ENCODE measurements around the gene MFF. TPM values are rescaled to one million over a fixed set of nuclear protein-coding genes. Genes with fewer than 3 reads are reported as not detected.

The MFF gene
- total RNA-seq, 2 experiments from 2014 or later: 73.2 to 74.1 TPM

- peaks cover 1% of the 10 kb centered on the region for H3K9me3 Mint-ChIP-seq
These were observed 12.5 kb upstream of the MFF start for GRCh38 chr2:227312579-227312978.

GRCh38 chr2:227313310-227313709 is 11.7 kb upstream of the MFF start:
- CTCF ChIA-PET: no interaction called here
- Mint-ChIP-seq H3K9me3 (peaks cover 5% of the 10 kb centered on the region), H3K4me1 (ENCODE audit: low read depth) (no peaks in the 10 kb centered on the region), H3K27ac (no peak overlapping the region), H3K27me3 (peaks cover 7% of the 10 kb centered on the region), H3K36me3 (no peaks in the 10 kb centered on the region), H3K4me3 (no peak overlapping the region)
- POLR2A ChIA-PET: no interaction called here
- no peak for DNase-seq
- intact Hi-C loops (cut with micrococcal nuclease): no loop called here

More at GRCh38 chr2:227312579-227312978, 12.5 kb upstream of the MFF start:
- no peak overlapping the region for H3K27ac Mint-ChIP-seq
- POLR2A ChIA-PET: no interaction called here
- H3K4me3 Mint-ChIP-seq: no peak overlapping the region
- H3K36me3 Mint-ChIP-seq: no peaks in the 10 kb centered on the region
- DNase-seq: no peak
- CTCF ChIA-PET: no interaction called here
- peaks cover 5% of the 10 kb centered on the region for H3K27me3 Mint-ChIP-seq
- intact Hi-C loops (cut with micrococcal nuclease): no loop called here
- H3K4me1 Mint-ChIP-seq (ENCODE audit: low read depth): no peaks in the 10 kb centered on the region

- Mint-ChIP-seq H3K4me1 (ENCODE audit: low read depth) (no peaks in the 10 kb centered on the region), H3K27me3 (peaks cover 5% of the 10 kb centered on the region), H3K4me3 (no peak overlapping the region), H3K36me3 (peaks cover 2% of the 10 kb centered on the region), H3K9me3 (peaks cover 9% of the 10 kb centered on the region), H3K27ac (no peak overlapping the region)
- ChIA-PET CTCF (no interaction called here), POLR2A (no interaction called here)
- intact Hi-C loops (cut with micrococcal nuclease): no loop called here
- no peak for DNase-seq
These were observed 7.2 kb upstream of the MFF start for GRCh38 chr2:227317834-227318233.

GRCh38 chr2:227320305-227321094 is 4.6 kb upstream of the MFF start:
- peaks cover 9% of the 10 kb centered on the region for H3K9me3 Mint-ChIP-seq
- ChIA-PET POLR2A (no interaction called here), CTCF (no interaction called here)
- peaks cover 2% of the 10 kb centered on the region for H3K36me3 Mint-ChIP-seq
- H3K4me3 Mint-ChIP-seq: no peak overlapping the region
- H3K27me3 Mint-ChIP-seq: peaks cover 3% of the 10 kb centered on the region
- intact Hi-C loops (cut with micrococcal nuclease): no loop called here
- no peak for DNase-seq
- no peak overlapping the region for H3K27ac Mint-ChIP-seq
- peaks cover 9% of the 10 kb centered on the region for H3K4me1 Mint-ChIP-seq (ENCODE audit: low read depth)

GRCh38 chr2:227322530-227323205 is 2.4 kb upstream of the MFF start:
- ChIA-PET POLR2A (no interaction called here), CTCF (interaction anchor here (1.1 kb wide), 1 partner anchor 540 kb away, joined by 3 read pairs; no protein-coding TSS in a partner anchor)
- no peak for DNase-seq
- peaks cover 23% of the 10 kb centered on the region for H3K4me1 Mint-ChIP-seq (ENCODE audit: low read depth)
- peaks cover 2% of the 10 kb centered on the region for H3K27me3 Mint-ChIP-seq
- H3K4me3 Mint-ChIP-seq: no peak overlapping the region
- H3K27ac Mint-ChIP-seq: no peak overlapping the region
- peaks cover 7% of the 10 kb centered on the region for H3K9me3 Mint-ChIP-seq
- peaks cover 2% of the 10 kb centered on the region for H3K36me3 Mint-ChIP-seq
- intact Hi-C loops (cut with micrococcal nuclease): no loop called here

GRCh38 chr2:227323818-227324217 is 1.2 kb upstream of the MFF start:
- peak overlapping the region; percentile 90 for H3K4me3 Mint-ChIP-seq
- H3K27ac Mint-ChIP-seq: no peak overlapping the region
- H3K27me3 Mint-ChIP-seq: no peaks in the 10 kb centered on the region
- peaks cover 4% of the 10 kb centered on the region for H3K9me3 Mint-ChIP-seq
- peaks cover 4% of the 10 kb centered on the region for H3K36me3 Mint-ChIP-seq
- peaks cover 32% of the 10 kb centered on the region for H3K4me1 Mint-ChIP-seq (ENCODE audit: low read depth)
- ChIA-PET CTCF (interaction anchor here (1.8 kb wide), 1 partner anchor 86 kb away, joined by 4 read pairs; no protein-coding TSS in a partner anchor), POLR2A (interaction anchor here (0.8 kb wide), 1 partner anchor 14 kb away, joined by 3 read pairs; no protein-coding TSS in a partner anchor)
- DNase-seq: no peak
- intact Hi-C loops (cut with micrococcal nuclease): loop anchor here (2.0 kb wide), 2 partner anchors 139 to 485 kb away; no protein-coding TSS in a partner anchor

GRCh38 chr2:227324642-227324994 is 433 bp upstream of the MFF start:
- peaks cover 7% of the 10 kb centered on the region for H3K36me3 Mint-ChIP-seq
- CTCF ChIA-PET: interaction anchor here (0.6 to 1.8 kb wide), 3 partner anchors 86 to 441 kb away, joined by 3 to 4 read pairs (median 3); no protein-coding TSS in a partner anchor
- POLR2A ChIA-PET: interaction anchor here (1.5 kb wide), 1 partner anchor 23 kb away, joined by 3 read pairs; no protein-coding TSS in a partner anchor

GRCh38 chr2:227325839-227326195 is 766 bp downstream of the MFF start:
- ChIA-PET CTCF (interaction anchor here (0.7 to 1.3 kb wide), 2 partner anchors 332 to 440 kb away, joined by 3 read pairs; no protein-coding TSS in a partner anchor), POLR2A (interaction anchor here (1.5 kb wide), 1 partner anchor 25 kb away, joined by 3 read pairs; no protein-coding TSS in a partner anchor)
- peak; percentile 17 for DNase-seq

More at GRCh38 chr2:227324642-227324994, 433 bp upstream of the MFF start:
- Mint-ChIP-seq H3K27me3 (no peaks in the 10 kb centered on the region), H3K4me1 (ENCODE audit: low read depth) (peaks cover 32% of the 10 kb centered on the region), H3K4me3 (peak overlapping the region; percentile 90), H3K9me3 (peaks cover 4% of the 10 kb centered on the region), H3K27ac (peak overlapping the region; percentile 60)
- intact Hi-C loops (cut with micrococcal nuclease): loop anchor here (2.0 kb wide), 2 partner anchors 138 to 486 kb away; no protein-coding TSS in a partner anchor
- no peak for DNase-seq

GRCh38 chr2:227326783-227327182 is 1.7 kb downstream of the MFF start:
- intact Hi-C loops (cut with micrococcal nuclease): loop anchor here (5.0 kb wide), 4 partner anchors 46 to 534 kb away; no protein-coding TSS in a partner anchor
- H3K36me3 Mint-ChIP-seq: peaks cover 8% of the 10 kb centered on the region
- peaks cover 32% of the 10 kb centered on the region for H3K4me1 Mint-ChIP-seq (ENCODE audit: low read depth)
- ChIA-PET CTCF (no interaction called here), POLR2A (no interaction called here)
- DNase-seq: no peak
- H3K27ac Mint-ChIP-seq: no peak overlapping the region
- no peaks in the 10 kb centered on the region for H3K27me3 Mint-ChIP-seq
- H3K4me3 Mint-ChIP-seq: peak overlapping the region; percentile 31
- H3K9me3 Mint-ChIP-seq: peaks cover 3% of the 10 kb centered on the region

More at GRCh38 chr2:227325839-227326195, 766 bp downstream of the MFF start:
- H3K4me3 Mint-ChIP-seq: peak overlapping the region; percentile 90
- H3K4me1 Mint-ChIP-seq (ENCODE audit: low read depth): peaks cover 32% of the 10 kb centered on the region
- H3K27me3 Mint-ChIP-seq: no peaks in the 10 kb centered on the region
- H3K36me3 Mint-ChIP-seq: peaks cover 8% of the 10 kb centered on the region
- H3K9me3 Mint-ChIP-seq: peaks cover 4% of the 10 kb centered on the region
- H3K27ac Mint-ChIP-seq: peak overlapping the region; percentile 89
- intact Hi-C loops (cut with micrococcal nuclease): loop anchor here (1.0 to 5.0 kb wide), 7 partner anchors 25 to 534 kb away; no protein-coding TSS in a partner anchor

GRCh38 chr2:227335713-227336112 is 10.7 kb downstream of the MFF start:
- intact Hi-C loops (cut with micrococcal nuclease): no loop called here
- H3K36me3 Mint-ChIP-seq: peaks cover 46% of the 10 kb centered on the region
- H3K4me1 Mint-ChIP-seq (ENCODE audit: low read depth): peaks cover 17% of the 10 kb centered on the region
- no peak overlapping the region for H3K4me3 Mint-ChIP-seq
- POLR2A ChIA-PET: no interaction called here
- DNase-seq: no peak
- no peak overlapping the region for H3K27ac Mint-ChIP-seq
- no peaks in the 10 kb centered on the region for H3K27me3 Mint-ChIP-seq
- no peaks in the 10 kb centered on the region for H3K9me3 Mint-ChIP-seq
- CTCF ChIA-PET: interaction anchor here (1.3 kb wide), 1 partner anchor 13 kb away, joined by 4 read pairs; no protein-coding TSS in a partner anchor

GRCh38 chr2:227337442-227337841 is 12.4 kb downstream of the MFF start:
- H3K4me3 Mint-ChIP-seq: no peak overlapping the region
- POLR2A ChIA-PET: interaction anchor here (0.8 kb wide), 1 partner anchor 9 kb away, joined by 3 read pairs; no protein-coding TSS in a partner anchor
- H3K36me3 Mint-ChIP-seq: peaks cover 46% of the 10 kb centered on the region
- CTCF ChIA-PET: interaction anchor here (0.9 kb wide), 1 partner anchor 99 kb away, joined by 6 read pairs; no protein-coding TSS in a partner anchor
- H3K27ac Mint-ChIP-seq: no peak overlapping the region
- DNase-seq: no peak
- intact Hi-C loops (cut with micrococcal nuclease): no loop called here
- no peaks in the 10 kb centered on the region for H3K27me3 Mint-ChIP-seq
- H3K4me1 Mint-ChIP-seq (ENCODE audit: low read depth): peaks cover 17% of the 10 kb centered on the region
- H3K9me3 Mint-ChIP-seq: no peaks in the 10 kb centered on the region

- Mint-ChIP-seq H3K4me3 (no peak overlapping the region), H3K36me3 (peaks cover 39% of the 10 kb centered on the region), H3K4me1 (ENCODE audit: low read depth) (peaks cover 17% of the 10 kb centered on the region), H3K27me3 (no peaks in the 10 kb centered on the region), H3K27ac (no peak overlapping the region), H3K9me3 (no peaks in the 10 kb centered on the region)
- DNase-seq: no peak
- POLR2A ChIA-PET: no interaction called here
- CTCF ChIA-PET: no interaction called here
- intact Hi-C loops (cut with micrococcal nuclease): no loop called here
These were observed 14.1 kb downstream of the MFF start for GRCh38 chr2:227339098-227339599.
